ENCODE data around the gene LPIN2.

GRCh38 chr18:3037423-3037915 is 24.5 kb upstream of the LPIN2 start:
- TF ChIP-seq, protein P1, sequence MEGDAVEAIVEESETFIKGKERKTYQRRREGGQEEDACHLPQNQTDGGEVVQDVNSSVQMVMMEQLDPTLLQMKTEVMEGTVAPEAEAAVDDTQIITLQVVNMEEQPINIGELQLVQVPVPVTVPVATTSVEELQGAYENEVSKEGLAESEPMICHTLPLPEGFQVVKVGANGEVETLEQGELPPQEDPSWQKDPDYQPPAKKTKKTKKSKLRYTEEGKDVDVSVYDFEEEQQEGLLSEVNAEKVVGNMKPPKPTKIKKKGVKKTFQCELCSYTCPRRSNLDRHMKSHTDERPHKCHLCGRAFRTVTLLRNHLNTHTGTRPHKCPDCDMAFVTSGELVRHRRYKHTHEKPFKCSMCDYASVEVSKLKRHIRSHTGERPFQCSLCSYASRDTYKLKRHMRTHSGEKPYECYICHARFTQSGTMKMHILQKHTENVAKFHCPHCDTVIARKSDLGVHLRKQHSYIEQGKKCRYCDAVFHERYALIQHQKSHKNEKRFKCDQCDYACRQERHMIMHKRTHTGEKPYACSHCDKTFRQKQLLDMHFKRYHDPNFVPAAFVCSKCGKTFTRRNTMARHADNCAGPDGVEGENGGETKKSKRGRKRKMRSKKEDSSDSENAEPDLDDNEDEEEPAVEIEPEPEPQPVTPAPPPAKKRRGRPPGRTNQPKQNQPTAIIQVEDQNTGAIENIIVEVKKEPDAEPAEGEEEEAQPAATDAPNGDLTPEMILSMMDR (IDR thresholded peaks at IDR 0.05): no peak
- no peak for TF ChIP-seq POLR2A (IDR thresholded peaks at IDR 0.05)

All from lower leg skin (tissue), 3 donors.